GM21381 (cell line): ENCODE results near the gene ASAP3.

Experiments
- ATAC-seq: cut with Tn5 transposase; IDR thresholded peaks from one replicate; pipeline ENCODE4 v1.9.1; 2021; ENCODE audit warnings: mild to moderate bottlenecking, moderate library complexity; ENCODE audit not compliant: unreplicated experiment

ASAP3 gene

GRCh38 chr1:23478896-23479665 lies 4.9 kb downstream of the ASAP3 start:
- ATAC-seq: no peak

GRCh38 chr1:23477359-23478144 lies 6.4 kb downstream of the ASAP3 start:
- ATAC-seq: no peak

GRCh38 chr1:23475641-23476040 lies 8.3 kb downstream of the ASAP3 start:
- ATAC-seq: no peak

GRCh38 chr1:23475134-23475628 lies 8.8 kb downstream of the ASAP3 start:
- ATAC-seq: no peak

GRCh38 chr1:23473037-23473800 lies 10.8 kb downstream of the ASAP3 start:
- no peak for ATAC-seq

- no peak for ATAC-seq
Observed at GRCh38 chr1:23472351-23473036, 11.5 kb downstream of the ASAP3 start.

- ATAC-seq: no peak
Observed at GRCh38 chr1:23471473-23472075, 12.4 kb downstream of the ASAP3 start.

GRCh38 chr1:23470282-23471070 lies 13.5 kb downstream of the ASAP3 start:
- ATAC-seq: no peak

- no peak for ATAC-seq
Observed at GRCh38 chr1:23469372-23469982, 14.5 kb downstream of the ASAP3 start.

GRCh38 chr1:23466423-23466989 lies 17.5 kb downstream of the ASAP3 start:
- ATAC-seq: no peak

GRCh38 chr1:23463286-23463685 lies 20.7 kb downstream of the ASAP3 start:
- no peak for ATAC-seq

GRCh38 chr1:23462766-23463165 lies 21.2 kb downstream of the ASAP3 start:
- no peak for ATAC-seq

- no peak for ATAC-seq
Observed at GRCh38 chr1:23461050-23461449, 22.9 kb downstream of the ASAP3 start.

GRCh38 chr1:23460519-23460918 lies 23.5 kb downstream of the ASAP3 start:
- no peak for ATAC-seq

GRCh38 chr1:23459338-23459757 lies 24.6 kb downstream of the ASAP3 start:
- ATAC-seq: no peak

- no peak for ATAC-seq
Observed at GRCh38 chr1:23456226-23456625, 27.8 kb downstream of the ASAP3 start.

- ATAC-seq: no peak
Observed at GRCh38 chr1:23453455-23454000, 30.5 kb downstream of the ASAP3 start.

- ATAC-seq: no peak
Observed at GRCh38 chr1:23452011-23452411, 32.0 kb downstream of the ASAP3 start.
